GM12873 (cell line): Measurements from ENCODE around the gene DNAJB14.

Source experiments
- CTCF ChIP-seq: IDR thresholded peaks from 2 replicates; pipeline ENCODE4 v1.5.1; 2012; ENCODE audit warnings: low read depth, mild to moderate bottlenecking, moderate library complexity, low read length, control low read depth; ENCODE audit not compliant: insufficient read depth; ENCODE audit errors: missing control alignments

The DNAJB14 gene

DNA sequence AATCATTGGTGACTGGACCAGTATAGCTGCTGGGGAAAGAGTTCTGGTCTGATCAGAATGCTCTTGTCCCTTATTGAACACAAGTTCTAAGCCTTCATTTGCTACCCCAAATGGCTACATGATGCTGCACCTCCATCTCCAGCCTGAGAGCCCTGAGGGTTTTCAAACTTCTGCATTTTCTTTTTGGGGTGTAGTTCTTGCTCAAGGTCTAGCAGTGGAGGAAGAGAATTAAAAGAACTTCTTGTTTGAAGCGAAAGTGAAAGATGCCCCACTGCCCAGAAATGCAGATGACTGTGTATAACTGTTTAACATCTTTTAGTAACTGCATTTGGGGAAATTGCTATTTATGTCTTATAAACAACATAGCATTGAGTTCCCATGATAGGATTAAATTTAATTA is 90.7 kb downstream of the DNAJB14 start:
- no peak for TF ChIP-seq CTCF

- no peak for TF ChIP-seq CTCF
Measured at GRCh38 chr4:99853999-99854398, 92.4 kb downstream of the DNAJB14 start.

GRCh38 chr4:99853190-99853589 is 93.2 kb downstream of the DNAJB14 start:
- no peak for TF ChIP-seq CTCF

GRCh38 chr4:99852199-99852749 is 94.1 kb downstream of the DNAJB14 start:
- no peak for TF ChIP-seq CTCF

GRCh38 chr4:99848591-99849001 is 97.8 kb downstream of the DNAJB14 start:
- TF ChIP-seq CTCF: no peak

DNA sequence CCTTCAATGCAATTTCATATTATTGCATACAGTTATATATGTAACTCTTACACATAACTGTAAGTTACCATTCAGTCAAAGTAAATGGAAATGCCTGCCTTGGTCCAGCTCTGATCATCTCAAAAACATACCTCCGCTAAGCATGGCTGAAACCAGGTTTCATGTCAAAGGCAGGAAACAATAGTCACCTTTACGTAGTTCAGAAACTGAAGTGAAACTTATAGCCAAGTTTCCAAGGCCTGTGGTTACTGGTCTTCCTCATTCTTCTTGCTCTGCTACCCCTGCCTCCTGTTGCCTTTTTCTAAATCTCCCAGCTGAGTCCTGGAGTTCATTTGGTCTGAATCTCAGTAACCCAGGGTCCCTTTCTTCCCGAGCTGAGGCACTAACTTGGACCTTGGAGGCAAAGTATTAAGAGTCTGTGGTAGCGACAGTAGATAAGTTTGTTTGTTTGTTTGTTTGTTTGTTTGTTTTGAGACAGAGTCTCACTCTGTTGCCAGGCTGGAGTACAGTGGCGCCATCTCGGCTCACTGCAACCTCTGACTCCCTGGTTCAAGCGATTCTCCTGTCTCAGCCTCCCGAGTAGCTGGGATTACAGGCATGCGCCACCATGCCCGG is 98.9 kb downstream of the DNAJB14 start:
- no peak for TF ChIP-seq CTCF

DNA sequence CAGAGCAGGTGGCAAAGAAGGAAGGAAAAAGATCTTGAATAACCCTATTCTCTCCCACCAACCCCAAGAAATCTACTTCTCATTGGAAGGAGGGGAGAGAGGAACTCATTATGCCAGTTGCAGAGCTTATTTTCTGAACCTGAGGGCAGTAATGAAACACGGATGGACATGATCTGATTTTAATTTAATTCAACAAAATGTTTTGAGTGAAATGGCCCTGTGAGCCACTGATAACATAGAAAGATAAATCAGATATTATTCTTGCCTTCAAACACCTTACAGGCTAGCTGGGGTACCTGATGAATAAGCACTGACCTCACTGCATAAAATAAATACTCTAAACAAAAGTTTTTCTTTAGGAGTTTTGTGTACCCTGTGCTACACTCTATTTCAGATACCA is 99.5 kb downstream of the DNAJB14 start:
- TF ChIP-seq CTCF: no peak
